NCI-H82 (cell line): ENCODE measurements around the gene AVPR1A.
"Not testable (repeated sequence)": the region's sequence is repeated elsewhere in the genome, so short reads cannot be mapped to it uniquely, and the experiment has no call there.

ENCODE experiments used
- DNase-seq: peaks from one replicate; lab custom pipeline; 2025; lab: John Stamatoyannopoulos, UW

The AVPR1A gene

DNA sequence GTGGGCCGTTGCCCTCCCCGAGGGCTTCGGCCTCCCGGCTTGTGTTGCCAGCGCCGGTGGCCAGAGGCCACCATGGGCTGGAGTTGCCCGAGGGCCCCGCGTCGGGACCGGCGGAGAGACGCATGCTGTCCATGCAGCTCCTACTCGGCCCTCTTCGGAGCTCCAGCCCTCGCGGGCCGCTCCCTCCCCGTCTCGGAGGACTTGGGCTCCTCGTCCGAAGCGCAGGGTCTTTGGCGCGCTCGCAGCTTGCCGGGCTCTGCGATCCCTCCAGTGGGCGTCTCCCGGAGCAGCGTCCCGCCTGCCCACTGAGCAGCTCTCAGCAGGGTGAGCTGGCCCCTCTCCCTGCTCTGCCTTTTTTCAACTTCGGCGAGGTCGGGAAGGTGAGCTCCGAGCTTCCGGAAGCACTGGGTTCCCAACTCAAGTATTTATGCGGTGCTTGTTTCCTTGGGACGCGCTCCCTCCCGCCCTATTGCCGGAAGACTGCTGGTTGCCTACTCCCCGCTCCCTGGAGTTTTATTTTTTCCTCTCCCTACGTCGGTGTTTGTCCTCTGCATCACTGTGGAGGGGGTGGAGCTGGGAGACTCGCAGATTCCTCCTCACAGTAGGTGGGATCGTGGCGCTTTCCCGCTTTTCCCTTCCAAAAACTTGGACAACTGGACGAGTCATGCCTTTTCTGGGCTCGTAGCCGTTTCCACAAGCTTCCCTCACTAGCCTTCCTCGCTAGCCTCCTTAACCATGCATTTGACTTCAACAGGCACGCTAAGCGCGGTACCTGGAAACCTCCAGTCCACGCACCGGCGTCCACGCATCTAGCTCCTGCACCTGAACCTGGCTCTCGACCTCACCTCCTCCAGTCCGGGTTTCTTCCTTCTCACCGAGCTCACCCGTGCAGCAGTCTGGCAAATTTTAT, at the start of gene AVPR1A:
AVPR1A (minus strand) TSS at position 489 of the 910 bp plus-strand sequence; CDS start at position 124, 365 bp downstream.
- DNase-seq = no peak

DNA sequence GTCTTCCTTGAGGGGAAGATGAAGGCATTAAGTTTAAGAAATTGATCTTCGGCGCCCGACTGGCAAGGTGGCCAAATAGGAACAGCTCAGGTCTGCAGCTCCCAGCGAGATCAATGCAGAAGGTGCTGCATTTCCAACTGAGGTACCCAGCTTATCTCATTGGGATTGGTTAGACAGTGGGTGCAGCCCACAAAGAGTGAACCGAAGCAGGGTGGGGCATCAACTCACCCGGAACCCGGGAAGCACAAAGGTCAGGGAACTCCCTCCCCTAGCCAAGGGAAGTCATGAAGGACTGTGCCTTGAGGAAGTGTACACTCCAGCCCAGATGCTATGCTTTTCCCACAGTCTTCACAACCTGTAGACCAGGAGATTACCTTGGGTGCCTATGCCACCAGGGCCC, 45.2 kb upstream of the AVPR1A start:
- no peak for DNase-seq

DNA sequence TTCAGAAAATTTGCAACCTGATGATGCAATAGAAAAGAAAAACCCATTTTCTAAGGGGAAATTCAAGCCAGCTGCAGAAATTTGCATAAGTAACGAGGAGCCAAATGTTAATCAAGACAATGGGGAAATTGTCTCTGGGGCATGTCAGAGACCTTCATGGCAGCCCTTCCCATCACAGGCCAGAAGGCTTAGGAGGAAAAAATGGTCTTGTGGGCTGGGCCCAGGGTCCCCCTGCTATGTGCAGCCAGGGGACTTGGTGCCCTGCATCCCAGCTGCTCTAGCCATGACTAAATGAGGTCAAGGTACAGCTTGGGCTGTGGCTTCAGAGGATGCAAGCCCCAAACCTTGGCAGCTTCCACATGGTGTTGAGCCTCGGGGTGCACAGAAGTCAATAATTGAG, 28.2 kb upstream of the AVPR1A start:
- DNase-seq = no peak

DNA sequence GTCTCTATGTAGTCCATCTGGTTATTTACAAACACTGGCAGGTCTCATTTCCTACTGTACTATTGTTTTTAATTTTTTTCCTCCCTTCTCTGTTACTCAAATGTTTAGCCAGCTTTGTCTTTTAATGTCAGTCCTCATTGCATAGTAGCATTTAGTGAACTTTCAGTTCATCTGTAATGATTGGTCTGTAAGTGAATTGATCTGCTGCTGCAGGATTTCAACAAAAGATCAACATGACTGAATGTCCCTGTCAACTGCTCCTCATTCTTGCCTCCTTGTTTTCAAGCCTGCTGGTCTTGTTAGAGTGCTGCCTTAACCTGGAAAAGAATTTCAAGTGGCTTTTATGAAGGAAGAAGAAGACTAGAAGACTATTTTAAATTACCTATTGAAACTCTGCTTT, 19.3 kb upstream of the AVPR1A start:
- DNase-seq = no peak

DNA sequence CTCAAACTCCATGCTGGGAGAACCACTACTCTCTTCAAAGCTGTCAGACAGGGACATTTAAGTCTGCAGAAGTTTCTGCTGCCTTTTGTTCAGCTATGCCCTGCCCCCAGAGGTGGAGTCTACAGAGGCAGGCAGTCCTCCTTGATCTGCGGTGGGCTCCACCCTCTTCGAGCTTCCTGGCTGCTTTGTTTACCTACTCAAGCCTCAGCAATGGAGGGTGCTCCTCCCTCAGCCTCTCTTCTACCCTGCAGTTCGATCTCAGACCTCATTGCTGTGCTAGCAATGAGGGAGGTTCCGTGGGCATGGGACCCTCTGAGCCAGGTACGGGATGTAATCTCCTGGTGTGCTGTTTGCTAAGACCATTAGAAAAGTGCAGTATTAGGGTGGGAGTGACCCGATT, 16.7 kb upstream of the AVPR1A start:
- not testable (repeated sequence) for DNase-seq

DNA sequence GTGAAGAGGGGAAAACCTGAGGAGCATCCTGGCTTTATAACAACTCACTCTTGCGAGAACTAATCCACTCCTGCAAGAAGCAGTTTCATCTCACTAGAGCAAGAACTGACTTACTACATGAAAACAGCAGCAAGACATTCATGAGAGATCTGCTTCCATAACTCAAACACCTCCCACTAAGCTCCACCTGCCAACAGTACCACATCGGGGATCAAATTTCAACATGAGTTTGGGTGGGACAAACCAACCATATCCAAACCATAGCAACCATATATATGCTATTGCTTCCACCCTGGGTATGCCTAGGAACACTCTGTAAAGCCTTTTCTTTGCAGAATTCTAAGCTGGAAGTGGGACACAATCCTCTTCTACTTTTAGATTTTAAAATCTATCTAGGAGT, 13.9 kb upstream of the AVPR1A start:
- no peak for DNase-seq

DNA sequence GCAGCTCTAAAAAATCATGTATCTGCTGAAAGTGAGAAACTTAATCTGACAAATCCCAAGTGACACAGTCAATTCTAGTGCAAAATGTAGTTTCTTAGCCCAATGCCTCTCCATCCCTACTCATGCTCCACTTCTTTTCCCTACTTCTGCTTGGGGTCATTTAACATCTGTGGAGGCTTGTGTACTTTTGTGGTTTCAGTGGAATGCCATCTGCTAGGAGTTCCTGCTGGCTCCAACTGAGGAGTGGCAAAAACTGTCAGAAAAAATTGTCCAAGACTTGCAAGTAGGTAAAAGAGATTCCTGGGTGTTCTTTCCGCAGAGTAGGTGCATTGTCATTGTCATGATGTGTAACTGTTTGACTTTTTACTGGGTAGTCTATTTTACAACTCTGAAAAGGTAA, 12.5 kb upstream of the AVPR1A start:
- no peak for DNase-seq

DNA sequence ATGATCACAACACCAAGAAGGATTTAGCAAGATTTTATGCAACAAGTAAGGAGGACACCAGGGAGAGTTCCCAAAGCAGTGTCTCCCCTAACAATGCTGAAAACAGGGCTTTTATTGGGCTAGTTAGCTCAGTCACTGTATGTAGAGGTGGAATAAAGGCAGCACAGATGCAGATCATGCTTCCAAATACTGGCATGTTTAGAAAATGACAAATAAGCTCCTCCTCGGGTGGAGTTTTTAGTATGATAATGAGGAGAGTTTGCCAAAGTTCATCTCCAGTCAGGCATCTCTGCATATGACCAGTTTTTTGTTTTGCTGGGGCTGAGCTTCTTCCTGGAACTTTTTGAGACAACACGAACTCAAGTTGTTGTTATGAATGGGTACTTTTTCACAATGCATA, 4.4 kb upstream of the AVPR1A start:
- DNase-seq = no peak

DNA sequence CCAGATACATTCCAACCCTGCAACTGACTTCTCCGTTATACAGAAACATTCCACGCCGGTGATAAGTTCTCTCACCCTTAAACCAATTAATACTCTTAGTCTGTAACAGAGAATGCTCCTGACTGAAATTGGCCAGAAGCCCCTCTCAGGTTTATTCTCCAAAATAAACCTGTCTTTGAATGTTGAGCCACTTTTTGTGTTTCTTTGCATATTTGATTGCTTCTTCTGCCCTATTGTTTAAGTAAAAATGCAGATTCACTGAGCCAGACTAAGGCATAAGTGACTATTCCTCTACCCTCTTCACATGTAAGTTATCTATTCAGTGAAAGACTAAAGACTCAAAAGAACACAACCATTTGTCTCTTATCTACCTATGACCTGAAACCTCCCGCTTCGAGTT, 3.6 kb upstream of the AVPR1A start:
- DNase-seq = no peak

DNA sequence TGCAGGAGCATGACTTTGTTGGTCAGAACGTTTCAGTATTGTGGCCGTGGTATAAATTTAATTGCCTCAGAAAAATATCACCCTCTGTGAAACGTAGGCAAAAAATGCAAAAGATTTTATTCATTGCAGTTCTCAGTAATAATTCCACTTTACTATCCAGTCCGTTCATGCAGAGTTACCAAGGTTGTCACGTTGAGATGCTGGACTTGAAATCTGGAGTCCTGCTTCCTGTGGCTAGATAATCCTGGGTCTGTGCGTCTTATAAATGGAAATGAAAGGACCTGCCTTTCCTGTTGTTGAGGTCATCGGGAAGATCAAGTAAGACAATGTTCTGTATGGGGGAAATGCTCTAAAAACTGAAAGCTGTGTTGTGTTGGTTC, 1.3 kb upstream of the AVPR1A start:
- no peak for DNase-seq

DNA sequence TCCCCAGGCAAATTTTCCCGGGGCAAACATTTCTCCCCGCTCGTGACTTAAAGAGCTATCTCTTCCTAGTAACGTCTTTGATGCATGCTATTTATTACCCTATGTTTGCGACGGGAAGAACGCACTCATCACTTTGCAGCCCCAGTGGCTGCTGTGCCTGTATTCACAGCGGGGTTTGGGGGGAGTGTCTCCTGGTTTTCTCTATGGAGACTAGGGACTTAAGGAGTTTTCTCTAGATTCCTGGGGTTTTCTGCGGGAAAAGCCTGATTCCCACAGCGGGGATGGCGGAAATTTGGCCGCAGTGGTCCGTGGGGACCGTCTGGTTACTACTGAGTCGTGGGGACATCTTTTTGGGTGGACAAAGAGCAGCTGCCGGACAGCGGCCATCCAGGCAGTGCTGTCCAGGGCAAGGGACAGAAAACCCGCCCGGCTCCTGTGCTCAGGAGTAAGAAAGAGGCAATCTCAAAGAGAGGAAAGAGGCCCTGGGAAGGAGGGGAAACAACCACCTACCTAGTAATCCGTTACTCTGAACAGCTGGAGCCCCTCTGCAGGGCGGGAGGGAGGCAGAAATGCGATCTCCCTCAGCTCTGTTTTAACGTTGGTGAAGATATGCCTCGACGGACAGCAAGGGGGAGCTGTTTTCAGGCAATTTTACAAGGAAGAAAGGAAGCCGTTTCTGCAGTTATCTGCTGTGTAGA, 771 bp upstream of the AVPR1A start:
- DNase-seq = peak; percentile 83

DNA sequence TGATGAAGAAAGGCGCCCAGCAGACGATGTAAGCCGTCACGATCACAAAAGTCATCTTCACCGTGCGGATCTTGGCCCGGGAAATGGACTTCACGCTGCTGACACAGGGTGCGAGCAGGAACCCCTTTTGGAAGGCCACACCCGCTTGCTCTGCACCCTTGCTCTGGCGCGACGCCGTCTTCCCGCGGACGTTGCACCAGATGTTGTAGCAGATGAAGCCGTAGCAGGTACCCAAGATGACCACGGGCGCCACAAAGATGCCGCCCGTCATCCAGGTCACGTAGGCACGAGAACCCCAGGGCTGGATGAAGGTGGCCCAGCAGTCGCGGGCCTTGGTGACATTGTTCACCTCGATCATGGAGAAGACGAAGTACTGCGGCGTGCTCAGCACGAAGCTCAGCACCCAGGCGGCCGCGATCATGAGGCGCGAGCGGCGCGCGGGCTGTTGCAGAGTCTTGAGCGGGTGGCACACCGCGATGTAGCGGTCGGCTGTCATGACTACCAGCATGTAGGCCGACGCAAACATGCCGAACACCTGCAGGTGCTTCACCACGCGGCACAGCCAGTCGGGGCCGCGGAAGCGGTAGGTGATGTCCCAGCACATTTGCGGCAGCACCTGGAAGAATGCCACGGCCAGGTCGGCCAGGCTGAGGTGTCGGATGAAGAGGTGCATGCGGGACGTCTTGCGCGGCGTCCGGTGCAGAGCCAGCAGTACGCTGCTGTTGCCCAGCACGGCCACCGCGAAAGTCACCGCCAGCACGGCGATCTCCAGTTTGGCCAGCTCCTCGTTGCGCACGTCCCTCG, 890 bp downstream of the AVPR1A start:
- no peak for DNase-seq

DNA sequence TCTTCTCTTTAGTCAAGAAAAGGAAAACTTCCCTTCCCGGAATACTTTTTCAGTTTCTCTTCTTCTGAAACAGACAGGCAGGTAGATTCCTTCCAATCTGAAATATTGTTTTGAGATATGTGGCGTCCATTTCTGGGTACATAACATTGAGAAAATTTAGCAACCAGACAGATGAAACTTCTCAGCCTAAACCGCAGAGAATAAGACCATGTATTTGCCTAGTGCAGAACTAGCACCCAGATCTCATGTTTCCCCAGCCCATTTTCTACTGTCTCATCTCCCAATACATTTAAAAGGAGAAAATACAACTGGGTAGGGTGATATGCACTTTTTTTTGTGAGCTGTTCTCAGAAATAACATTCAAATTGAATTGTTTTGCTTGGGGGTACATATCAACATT, 6.4 kb downstream of the AVPR1A start:
- no peak for DNase-seq

DNA sequence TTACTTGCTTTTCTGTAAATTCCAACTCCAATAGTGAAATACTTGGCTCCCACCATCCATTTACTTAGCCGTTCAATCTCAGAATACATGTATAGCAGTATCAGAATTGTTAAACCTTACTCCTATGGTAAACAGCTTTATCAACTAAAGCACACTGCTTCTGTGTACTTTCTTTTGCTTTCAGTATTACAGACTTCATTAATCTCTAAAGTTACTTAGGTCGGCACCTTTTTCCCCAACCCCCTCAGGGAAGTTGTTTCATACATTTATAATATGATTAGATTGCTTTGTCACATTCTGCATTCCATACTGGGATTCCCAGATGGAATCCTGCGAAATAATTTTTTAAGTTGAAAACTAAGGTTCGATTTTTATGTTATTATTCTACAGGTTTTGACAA, 12.5 kb downstream of the AVPR1A start:
- no peak for DNase-seq

DNA sequence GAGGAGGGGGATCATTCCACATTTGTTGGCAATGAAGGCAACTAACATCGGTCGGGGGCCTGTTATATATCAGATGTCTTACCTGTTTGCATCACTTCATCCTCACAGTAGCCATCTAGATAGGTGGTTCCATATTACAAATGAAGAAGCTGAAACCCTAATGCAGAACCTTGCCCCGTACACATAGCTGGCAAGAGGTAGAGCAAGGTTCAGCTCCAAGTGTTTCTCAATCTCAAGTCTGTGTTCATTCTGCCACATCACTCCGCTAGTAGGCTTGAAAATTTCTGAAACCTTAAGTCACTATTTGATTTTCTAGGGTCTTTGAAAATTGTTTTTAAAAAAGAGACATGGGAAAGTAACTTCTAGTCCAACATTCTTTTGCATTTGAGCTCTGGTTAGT, 17.0 kb downstream of the AVPR1A start:
- no peak for DNase-seq

DNA sequence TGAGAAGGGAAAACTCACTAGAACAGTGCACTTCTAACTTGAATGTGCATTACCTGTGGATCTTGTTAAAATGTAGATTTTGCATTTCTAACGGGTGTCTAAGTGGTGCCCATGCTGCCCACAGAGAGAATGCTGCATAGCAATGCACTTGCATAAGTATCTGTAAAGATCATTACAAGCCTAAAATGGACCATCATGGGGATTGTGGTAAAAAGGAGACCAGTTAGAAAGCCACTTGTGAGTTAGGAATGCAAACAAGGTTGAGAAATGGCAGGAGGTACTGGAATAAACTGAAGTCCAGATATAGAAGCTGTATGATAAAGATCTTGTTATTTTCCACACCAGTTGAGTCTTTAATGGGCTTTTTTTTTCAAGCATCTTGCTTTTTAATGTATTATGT, 18.8 kb downstream of the AVPR1A start:
- DNase-seq = no peak

DNA sequence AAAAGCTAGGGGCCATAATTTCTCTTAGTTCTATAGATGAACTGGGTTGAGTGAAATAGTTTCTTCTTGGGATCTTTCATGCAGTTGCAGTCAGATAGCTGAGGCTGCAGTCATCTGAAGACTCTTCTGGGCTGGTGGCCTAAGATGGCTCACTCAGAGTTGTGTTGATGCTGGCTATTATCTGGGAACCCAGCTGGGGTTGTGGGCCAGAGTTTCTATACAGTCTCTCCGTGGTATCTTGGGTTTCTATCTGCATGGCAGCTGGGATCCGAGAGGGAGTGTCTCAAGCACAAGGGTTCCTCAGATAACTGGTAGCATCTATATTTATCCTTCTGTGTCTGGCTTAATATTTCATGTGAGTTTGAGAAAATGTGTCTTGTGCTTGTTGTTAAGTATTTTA, 21.1 kb downstream of the AVPR1A start:
- DNase-seq = no peak

DNA sequence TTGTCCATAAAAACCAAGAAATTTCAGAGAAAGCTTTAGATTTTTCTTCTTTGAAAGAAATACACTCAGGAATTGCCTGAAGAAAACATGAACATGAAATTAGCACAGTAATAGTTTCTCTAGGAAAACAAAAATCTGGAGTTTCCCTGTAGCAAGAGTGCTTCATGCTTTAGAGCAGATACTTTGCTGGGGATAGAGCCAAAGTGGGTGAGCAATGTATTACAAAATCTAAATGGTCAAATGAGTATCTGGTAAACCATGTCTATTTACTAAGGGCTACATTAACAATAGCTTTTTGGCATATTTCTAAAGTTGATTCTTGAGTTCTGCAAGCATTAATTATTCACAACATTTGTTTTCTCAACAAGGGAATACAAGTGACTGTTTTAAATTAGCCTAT, 26.2 kb downstream of the AVPR1A start:
- DNase-seq = no peak

DNA sequence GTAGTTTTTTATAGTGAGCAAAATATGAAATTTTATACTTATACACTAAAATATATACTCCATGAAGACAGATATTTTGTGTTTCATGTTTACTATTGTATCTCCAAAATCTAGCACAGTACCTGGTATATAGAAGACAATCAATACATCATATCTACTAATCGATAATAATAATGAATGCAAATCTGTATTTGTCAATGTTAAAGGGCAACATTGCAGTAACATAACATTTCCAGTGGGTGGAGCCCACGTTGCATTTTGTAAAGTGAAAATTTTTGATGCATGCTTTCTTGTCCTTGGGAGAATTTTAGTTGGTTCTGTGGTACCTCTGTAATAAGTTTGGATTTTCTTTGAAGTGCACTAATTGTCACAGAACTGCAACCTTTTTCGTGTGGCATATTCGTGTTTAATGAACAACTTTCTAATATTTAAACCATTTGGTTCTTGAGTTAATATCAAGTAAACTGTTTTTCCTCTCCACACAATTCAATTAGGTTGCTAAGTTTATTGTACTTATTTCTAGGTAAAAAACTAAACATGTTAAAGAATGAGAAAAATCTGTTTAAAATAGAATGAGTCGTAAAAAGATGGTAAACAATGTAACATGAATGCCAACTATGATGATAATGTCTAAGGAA, 47.4 kb downstream of the AVPR1A start:
- peak; percentile 33 for DNase-seq

DNA sequence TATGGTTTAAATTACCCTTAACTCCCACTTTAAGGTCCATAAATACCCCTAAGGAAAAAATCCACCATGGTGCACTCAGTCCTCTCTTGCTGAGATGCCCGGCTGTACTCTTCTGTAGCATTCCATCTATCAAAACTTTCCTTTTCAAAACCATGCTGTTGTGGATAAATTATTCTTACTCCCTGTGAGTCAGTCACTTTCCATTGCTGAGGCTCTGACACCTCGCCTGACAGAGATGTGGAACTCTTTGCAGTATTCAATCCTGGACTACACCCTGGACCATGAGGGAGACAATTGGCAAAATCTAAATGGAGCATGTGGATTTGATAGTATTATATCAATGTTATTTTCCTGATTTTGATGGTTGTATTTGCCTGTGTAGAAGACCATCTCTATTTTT, 49.1 kb downstream of the AVPR1A start:
- no peak for DNase-seq

DNA sequence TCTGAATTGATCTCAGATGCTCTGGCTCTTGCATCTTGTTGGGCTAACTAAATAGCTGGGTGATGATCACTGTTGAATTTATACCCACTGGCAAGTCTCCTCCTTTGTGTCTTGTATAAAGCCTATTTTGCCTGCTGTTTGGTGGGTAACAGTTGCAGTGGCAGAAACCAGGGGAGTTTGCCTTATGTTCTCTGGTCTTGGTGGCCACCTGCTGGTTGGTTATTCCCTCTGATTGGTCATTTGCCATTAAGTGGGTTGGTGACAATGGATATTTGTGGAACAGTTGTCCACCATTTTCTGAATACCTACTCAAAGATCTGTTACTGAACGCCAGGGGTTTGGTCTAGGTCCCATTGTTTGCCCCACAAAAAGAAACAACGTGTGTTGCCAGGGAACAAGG, 52.1 kb downstream of the AVPR1A start:
- no peak for DNase-seq

DNA sequence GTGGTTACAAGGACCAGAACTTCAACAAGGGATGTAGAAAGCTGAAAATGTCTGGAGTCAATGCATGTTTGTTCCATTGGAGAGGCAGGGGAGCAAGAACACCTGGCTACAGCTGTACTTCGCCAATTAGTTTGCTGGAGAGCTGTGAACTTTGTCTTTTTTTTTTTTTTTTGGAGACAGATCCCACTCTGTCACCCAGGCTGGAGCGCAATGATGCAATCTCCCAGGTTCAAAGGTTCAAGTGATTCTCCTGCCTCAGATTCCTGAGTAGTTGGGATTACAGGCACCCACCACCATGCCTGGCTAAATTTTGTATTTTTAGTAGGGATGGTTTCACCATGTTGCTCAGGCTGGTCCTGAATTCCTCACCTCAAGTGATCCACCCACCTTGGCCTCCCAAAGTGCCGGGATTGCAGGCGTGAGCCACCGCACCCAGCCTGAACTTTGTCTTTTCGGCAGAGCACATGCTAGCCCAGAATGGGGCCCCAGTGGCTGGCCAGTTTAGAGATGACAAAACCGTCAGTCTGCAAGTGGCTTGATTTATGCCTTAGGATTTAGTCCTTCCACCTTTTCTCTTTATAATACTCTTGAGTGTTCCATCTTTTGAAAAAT, 55.5 kb downstream of the AVPR1A start:
- no peak for DNase-seq
